G401 (cell line): ENCODE data around the gene MCM3AP. TPM values are rescaled to one million over a fixed set of nuclear protein-coding genes. Genes with fewer than 3 reads are reported as not detected.
A peak's percentile ranks its signal among the peaks of the same experiment; 100 is the strongest.

Source experiments
- DNase-seq: peaks from one replicate; pipeline ENCODE4 v3.0.0-alpha.2; 2015; ENCODE audit warnings: low spot score
- in situ Hi-C: cut with HindIII; loops from 2 replicates; pipeline ENCODE4 v1.10.0; 2016; ENCODE audit warnings: low sequenced_read_pairs, mixed read lengths
- total RNA-seq: library from RNA; depleted of rRNA; stranded (reverse); fragments of >200 nt; shearing (Covaris generic); gene quantifications from 2 replicates; pipeline ENCODE4 v1.2.3, GENCODE V29; 2014

MCM3AP gene
- total RNA-seq, 1 experiment from 2014 or later, result 127 TPM

DNA sequence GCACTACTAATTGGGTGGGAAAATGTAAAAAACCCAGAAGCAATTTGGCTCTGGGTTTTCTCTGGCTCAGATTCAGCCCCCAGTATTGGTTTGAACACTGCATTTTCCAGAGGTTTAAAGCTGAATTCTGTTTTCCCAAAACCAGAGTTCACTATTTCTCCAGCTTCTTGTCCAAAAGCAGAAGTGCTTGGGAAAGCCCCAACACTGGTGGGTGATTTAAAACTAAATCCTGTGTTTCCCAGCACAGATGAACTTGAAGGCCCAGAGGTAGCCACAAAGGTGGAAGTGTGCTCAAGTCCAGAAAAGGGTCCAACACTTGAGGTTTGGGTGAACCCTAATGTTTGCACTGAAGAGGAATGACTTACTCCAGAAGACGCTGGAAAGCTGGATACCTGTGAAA is 678 bp downstream of the MCM3AP start:
- DNase-seq, result no peak
- in situ Hi-C loops, result no loop called here

- no peak for DNase-seq
- in situ Hi-C loops, result no loop called here
These were observed 1.2 kb downstream of the MCM3AP start for GRCh38 chr21:46284077-46284644.

DNA sequence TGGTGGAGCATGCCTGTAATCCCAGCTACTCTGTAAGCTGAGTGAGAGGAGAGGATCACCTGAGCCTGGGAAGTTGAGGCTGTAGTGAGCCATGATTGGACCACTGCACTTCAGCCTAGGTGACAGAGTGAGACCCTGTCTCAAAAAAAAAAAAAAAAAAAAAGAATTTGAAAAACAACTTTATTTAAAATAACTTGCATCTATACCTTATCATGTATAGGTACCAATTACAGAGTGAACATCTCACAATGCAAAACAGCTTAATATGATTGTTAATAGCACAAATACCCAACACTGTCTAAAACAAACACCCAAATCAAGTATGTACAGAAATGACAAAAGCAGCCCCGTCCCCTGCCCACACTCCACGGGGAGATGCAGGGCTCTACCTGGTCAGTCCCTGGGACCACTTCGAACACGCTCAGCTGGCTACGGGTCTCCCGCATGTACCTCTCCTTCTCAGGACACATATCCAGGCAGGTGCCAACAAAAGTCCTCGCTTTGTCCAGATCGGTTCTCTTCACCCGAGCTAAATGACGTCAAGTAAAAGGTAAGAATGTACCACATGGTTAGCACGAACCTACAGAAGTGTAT is 10.5 kb downstream of the MCM3AP start:
- DNase-seq, result no peak
- in situ Hi-C loops, result no loop called here

GRCh38 chr21:46273341-46273740 is 12.1 kb downstream of the MCM3AP start:
- in situ Hi-C loops, result no loop called here
- no peak for DNase-seq

DNA sequence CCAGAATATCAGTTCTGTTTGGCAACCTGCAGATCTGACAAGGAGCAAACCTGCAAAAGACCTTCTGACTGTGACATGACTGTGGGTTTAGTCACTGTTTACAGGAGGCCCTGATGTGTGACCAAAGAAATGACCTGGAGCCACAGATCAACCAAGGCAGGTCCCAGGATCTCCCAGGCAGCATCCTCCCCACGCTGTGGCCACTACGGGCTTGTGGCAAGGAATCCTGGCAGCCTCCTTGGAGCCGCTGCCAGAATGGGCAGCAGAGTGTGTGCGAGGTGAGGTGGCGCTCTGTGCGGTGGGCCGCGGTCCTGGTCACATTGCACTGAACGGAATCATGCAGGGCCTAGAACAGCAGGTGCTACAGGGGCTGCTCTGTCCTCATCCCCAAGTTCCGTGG is 15.9 kb downstream of the MCM3AP start:
- no peak for DNase-seq
- in situ Hi-C loops, result no loop called here

GRCh38 chr21:46268371-46268770 is 17.0 kb downstream of the MCM3AP start:
- in situ Hi-C loops, result no loop called here
- DNase-seq, result peak; percentile 75

- in situ Hi-C loops, result no loop called here
- no peak for DNase-seq
These were observed 18.5 kb downstream of the MCM3AP start for GRCh38 chr21:46266946-46267345.

- in situ Hi-C loops, result no loop called here
These were observed 19.5 kb downstream of the MCM3AP start for GRCh38 chr21:46265736-46266525.

DNA sequence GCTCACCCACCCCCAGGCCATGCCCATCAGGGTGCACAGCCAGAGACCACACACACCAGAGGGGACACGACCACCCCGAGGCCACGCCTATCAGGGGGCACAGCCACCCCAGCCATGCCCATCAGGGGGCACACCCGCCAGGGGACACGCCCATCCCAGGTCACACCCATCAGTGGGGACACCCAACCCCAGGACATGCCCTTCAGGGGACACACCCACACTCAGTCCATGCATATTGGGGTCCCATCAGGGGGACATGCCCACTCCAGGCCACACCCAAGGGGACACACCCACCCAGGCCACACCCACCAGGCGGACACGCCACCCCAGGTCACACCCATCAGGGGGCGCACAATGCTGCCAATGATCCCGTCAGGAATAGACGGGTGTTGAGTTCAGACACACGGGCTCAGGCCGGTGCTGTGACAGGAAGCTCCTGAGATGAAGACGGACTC is 20.7 kb downstream of the MCM3AP start:
- in situ Hi-C loops, result no loop called here

More at GRCh38 chr21:46265736-46266525, 19.5 kb downstream of the MCM3AP start:
- DNase-seq, result no peak

GRCh38 chr21:46264046-46264689 is 21.2 kb downstream of the MCM3AP start:
- in situ Hi-C loops, result no loop called here
- DNase-seq, result peak; percentile 19

More for the DNA sequence above, 20.7 kb downstream of the MCM3AP start:
- DNase-seq, result no peak

GRCh38 chr21:46256501-46256994 is 28.9 kb downstream of the MCM3AP start:
- in situ Hi-C loops, result no loop called here
- no peak for DNase-seq

- DNase-seq, result no peak
- in situ Hi-C loops, result no loop called here
These were observed 29.6 kb downstream of the MCM3AP start for GRCh38 chr21:46255758-46256337.

- in situ Hi-C loops, result no loop called here
- DNase-seq, result no peak
These were observed 30.2 kb downstream of the MCM3AP start for GRCh38 chr21:46255166-46255565.

DNA sequence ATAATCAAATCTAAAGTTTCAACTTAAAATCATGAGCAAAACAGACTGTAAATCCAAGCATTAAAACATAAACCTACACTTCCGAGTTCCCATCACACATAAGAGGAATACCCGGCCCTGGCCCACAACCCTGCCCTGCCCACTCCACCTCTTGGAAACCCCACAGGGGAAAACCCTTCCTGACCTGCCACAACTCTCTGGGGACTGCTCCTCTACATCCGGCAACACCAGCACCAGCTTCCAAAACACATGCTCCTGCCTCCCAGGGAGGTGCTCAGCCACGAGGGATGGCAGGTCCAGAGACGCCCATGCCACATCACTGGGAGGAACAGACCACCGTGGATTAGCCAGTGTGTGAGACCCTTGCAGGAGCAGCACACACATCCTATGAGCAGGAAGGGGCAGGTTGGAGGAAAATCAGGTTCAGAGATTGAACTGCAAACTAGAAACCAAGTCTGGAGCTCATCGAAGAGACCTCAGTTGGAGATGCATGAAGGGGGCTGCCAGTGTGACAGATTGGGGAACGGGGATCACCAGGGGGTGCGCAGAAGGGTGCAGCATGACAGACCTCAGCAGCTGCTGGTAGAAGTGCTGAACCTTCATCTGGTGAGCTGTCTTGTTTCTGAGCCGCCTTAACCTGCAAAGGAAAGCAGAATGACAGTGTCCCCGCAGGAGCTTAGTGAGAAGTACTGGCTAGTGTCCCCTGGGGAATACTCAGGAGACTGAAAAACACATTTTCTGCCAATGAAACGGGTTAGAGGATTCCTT is 31.0 kb downstream of the MCM3AP start:
- in situ Hi-C loops, result no loop called here
- no peak for DNase-seq

GRCh38 chr21:46253610-46254124 is 31.7 kb downstream of the MCM3AP start:
- DNase-seq, result no peak
- in situ Hi-C loops, result no loop called here

DNA sequence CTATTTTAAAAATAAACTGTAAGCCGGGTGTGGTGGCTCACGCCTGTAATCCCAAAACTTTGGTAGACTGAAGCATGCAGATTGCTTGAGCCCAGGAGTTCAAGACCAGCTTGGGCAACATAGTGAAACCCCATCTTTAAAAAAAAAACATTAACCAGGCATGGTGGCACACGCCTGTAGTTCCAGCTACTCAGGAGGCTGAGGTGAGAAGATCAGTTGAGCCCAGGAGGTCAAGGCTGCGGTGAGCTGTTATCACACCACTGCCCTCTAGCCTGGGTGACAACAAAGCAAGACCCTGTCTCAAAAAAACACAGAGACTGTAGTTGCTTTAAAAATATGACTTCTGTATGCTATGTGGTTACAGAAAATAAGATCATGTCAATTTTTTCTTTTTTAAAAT is 32.6 kb downstream of the MCM3AP start:
- DNase-seq, result no peak

GRCh38 chr21:46250146-46250725 is 35.2 kb downstream of the MCM3AP start:
- in situ Hi-C loops, result no loop called here

More for the DNA sequence above, 32.6 kb downstream of the MCM3AP start:
- in situ Hi-C loops, result no loop called here

DNA sequence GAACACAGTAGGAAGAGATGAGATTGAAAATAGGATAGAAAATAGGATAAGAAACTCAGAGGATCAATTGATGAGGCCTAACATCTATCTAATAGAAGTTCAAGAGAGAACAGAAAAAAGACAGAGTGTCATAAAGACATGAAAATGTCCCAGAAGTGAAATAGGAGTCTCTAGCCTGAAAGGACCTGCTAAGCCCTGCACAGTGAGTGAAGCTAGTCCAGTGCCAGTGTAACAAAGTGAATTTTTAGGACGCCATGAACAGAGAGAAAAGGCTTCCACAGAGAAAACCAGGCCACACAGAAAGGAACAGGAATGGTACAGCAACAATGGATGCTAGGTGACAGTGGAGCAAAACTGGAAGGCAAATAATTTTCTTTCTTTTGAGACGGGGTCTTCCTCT is 36.6 kb downstream of the MCM3AP start:
- DNase-seq, result no peak
- in situ Hi-C loops, result no loop called here

More at GRCh38 chr21:46250146-46250725, 35.2 kb downstream of the MCM3AP start:
- no peak for DNase-seq
